OCI-LY1 (cell line): ENCODE data around the gene HAT1.

Experiments
- H2AFZ ChIP-seq: fragments of 200-600 bp; sonication (generic), shearing (Covaris generic); 2 replicates; pipeline ENCODE4 v1.6.0; 2014; ENCODE audit warnings: antibody characterized with exemption, mild to moderate bottlenecking, low read length
- H3F3A ChIP-seq: fragments of 200-600 bp; sonication (generic), shearing (Covaris generic); 2 replicates; pipeline ENCODE4 v1.6.0; 2014; ENCODE audit warnings: mild to moderate bottlenecking, antibody characterized with exemption, low read length, moderate library complexity; ENCODE audit not compliant: insufficient read depth
- H3K27ac ChIP-seq: fragments of 200-600 bp; sonication (generic); 2 replicates; pipeline ENCODE4 v1.5.1; 2014; ENCODE audit warnings: low read length, mixed run types, mild to moderate bottlenecking, low read depth; ENCODE audit not compliant: poor library complexity, severe bottlenecking
- H3K27me3 ChIP-seq: fragments of 200-600 bp; sonication (generic); 2 replicates; pipeline ENCODE4 v1.6.0; 2014; ENCODE audit warnings: antibody characterized with exemption, mild to moderate bottlenecking, low read length, moderate library complexity; ENCODE audit not compliant: insufficient read depth
- H3K36me3 ChIP-seq: fragments of 200-600 bp; sonication (generic); 2 replicates; pipeline ENCODE4 v1.6.1; 2014; ENCODE audit warnings: mild to moderate bottlenecking, antibody characterized with exemption, low read length, moderate library complexity, mixed read lengths; ENCODE audit not compliant: insufficient read depth
- H3K4me1 ChIP-seq: fragments of 200-600 bp; sonication (generic); 2 replicates; pipeline ENCODE4 v1.5.1; 2014; ENCODE audit warnings: mild to moderate bottlenecking, low read length, moderate library complexity; ENCODE audit not compliant: insufficient read depth, severe bottlenecking
- H3K4me2 ChIP-seq: fragments of 200-600 bp; sonication (generic), shearing (Covaris generic); 2 replicates; pipeline ENCODE4 v1.6.1; 2014; ENCODE audit warnings: low read length
- H3K4me3 ChIP-seq: fragments of 200-600 bp; sonication (generic); 2 replicates; pipeline ENCODE4 v1.5.1; 2014; ENCODE audit warnings: low read length, low read depth, mild to moderate bottlenecking, mixed read lengths; ENCODE audit not compliant: poor library complexity, severe bottlenecking
- H3K79me2 ChIP-seq: fragments of 200-600 bp; shearing (Covaris generic); 2 replicates; pipeline ENCODE4 v1.6.1; 2016; ENCODE audit warnings: mixed run types, low read length, mixed read lengths; ENCODE audit not compliant: insufficient read depth
- H3K9ac ChIP-seq: fragments of 200-600 bp; sonication (generic), shearing (Covaris generic); 2 replicates; pipeline ENCODE4 v1.6.1; 2014; ENCODE audit warnings: mild to moderate bottlenecking, low read length, mixed read lengths
- H3K9me2 ChIP-seq: fragments of 200-600 bp; sonication (generic), shearing (Covaris generic); 2 replicates; pipeline ENCODE4 v1.6.1; 2014; ENCODE audit warnings: low read depth, mild to moderate bottlenecking, low read length, mixed read lengths
- H3K9me3 ChIP-seq: fragments of 200-600 bp; shearing (Covaris generic); 2 replicates; pipeline ENCODE4 v1.6.1; 2014; ENCODE audit warnings: low read length, mixed read lengths
- H4K20me1 ChIP-seq: fragments of 200-600 bp; sonication (generic), shearing (Covaris generic); 2 replicates; pipeline ENCODE4 v1.6.0; 2016; ENCODE audit warnings: mild to moderate bottlenecking, low read length; ENCODE audit not compliant: insufficient read depth
- CTCF ChIP-seq: fragments of 200-600 bp; sonication (generic), shearing (Covaris generic); IDR thresholded peaks from 2 replicates; pipeline ENCODE4 v1.5.1; 2017; ENCODE audit warnings: mild to moderate bottlenecking, antibody characterized with exemption, low read length, moderate library complexity, mixed read lengths
- EZH2 ChIP-seq: fragments of 200-600 bp; sonication (generic), shearing (Covaris generic); IDR thresholded peaks from 2 replicates; pipeline ENCODE4 v1.8.0; 2017; ENCODE audit warnings: borderline replicate concordance, mixed run types, mild to moderate bottlenecking, antibody characterized with exemption, low read length, moderate library complexity, mixed read lengths

The HAT1 gene

GRCh38 chr2:171878481-171878993 lies 43.7 kb upstream of the HAT1 start:
- Histone ChIP-seq H3F3A (no peaks in the 10 kb centered on the region), H3K9me2 (no peaks in the 10 kb centered on the region), H3K4me2 (no peak overlapping the region), H3K27me3 (no peaks in the 10 kb centered on the region), H3K4me1 (no peaks in the 10 kb centered on the region), H3K9ac (no peak overlapping the region), H3K36me3 (peaks cover 34% of the 10 kb centered on the region), H3K79me2 (peaks cover 44% of the 10 kb centered on the region), H3K27ac (no peak overlapping the region), H3K9me3 (no peaks in the 10 kb centered on the region), H2AFZ (no peak overlapping the region), H3K4me3 (no peak overlapping the region), H4K20me1 (no peaks in the 10 kb centered on the region)
- TF ChIP-seq EZH2 (no peak), CTCF (no peak)

GRCh38 chr2:171879865-171880264 lies 42.4 kb upstream of the HAT1 start:
- Histone ChIP-seq H3K4me2 (no peak overlapping the region), H3K27me3 (no peaks in the 10 kb centered on the region), H3F3A (no peaks in the 10 kb centered on the region), H4K20me1 (no peaks in the 10 kb centered on the region), H3K79me2 (peaks cover 44% of the 10 kb centered on the region), H3K4me3 (no peak overlapping the region), H3K36me3 (peaks cover 27% of the 10 kb centered on the region), H3K9me3 (no peaks in the 10 kb centered on the region), H3K27ac (no peak overlapping the region), H2AFZ (no peak overlapping the region), H3K9me2 (no peaks in the 10 kb centered on the region), H3K4me1 (no peaks in the 10 kb centered on the region), H3K9ac (no peak overlapping the region)
- TF ChIP-seq EZH2: no peak
- no peak for TF ChIP-seq CTCF

- no peaks in the 10 kb centered on the region for H4K20me1 ChIP-seq
- no peaks in the 10 kb centered on the region for H3F3A ChIP-seq
- no peak overlapping the region for H3K4me2 ChIP-seq
- peaks cover 44% of the 10 kb centered on the region for H3K79me2 ChIP-seq
- no peak overlapping the region for H3K9ac ChIP-seq
- H3K4me1 ChIP-seq: no peaks in the 10 kb centered on the region
- H3K9me2 ChIP-seq: no peaks in the 10 kb centered on the region
- H2AFZ ChIP-seq: no peak overlapping the region
- no peaks in the 10 kb centered on the region for H3K27me3 ChIP-seq
- no peak for TF ChIP-seq EZH2
- TF ChIP-seq CTCF: no peak
- no peak overlapping the region for H3K27ac ChIP-seq
- H3K4me3 ChIP-seq: no peak overlapping the region
- H3K36me3 ChIP-seq: peaks cover 19% of the 10 kb centered on the region
- H3K9me3 ChIP-seq: no peaks in the 10 kb centered on the region
These were observed 41.5 kb upstream of the HAT1 start for GRCh38 chr2:171880774-171881173.
